ENCODE data around the gene CIROP. TPM values are rescaled to one million over a fixed set of nuclear protein-coding genes. Genes with fewer than 3 reads are reported as not detected.

Gene CIROP
- total and polyA plus RNA-seq, 9 of the 15 experiments (the other 6 are each of a cell fraction or from before 2014, with no cell fraction given), result not detected

DNA sequence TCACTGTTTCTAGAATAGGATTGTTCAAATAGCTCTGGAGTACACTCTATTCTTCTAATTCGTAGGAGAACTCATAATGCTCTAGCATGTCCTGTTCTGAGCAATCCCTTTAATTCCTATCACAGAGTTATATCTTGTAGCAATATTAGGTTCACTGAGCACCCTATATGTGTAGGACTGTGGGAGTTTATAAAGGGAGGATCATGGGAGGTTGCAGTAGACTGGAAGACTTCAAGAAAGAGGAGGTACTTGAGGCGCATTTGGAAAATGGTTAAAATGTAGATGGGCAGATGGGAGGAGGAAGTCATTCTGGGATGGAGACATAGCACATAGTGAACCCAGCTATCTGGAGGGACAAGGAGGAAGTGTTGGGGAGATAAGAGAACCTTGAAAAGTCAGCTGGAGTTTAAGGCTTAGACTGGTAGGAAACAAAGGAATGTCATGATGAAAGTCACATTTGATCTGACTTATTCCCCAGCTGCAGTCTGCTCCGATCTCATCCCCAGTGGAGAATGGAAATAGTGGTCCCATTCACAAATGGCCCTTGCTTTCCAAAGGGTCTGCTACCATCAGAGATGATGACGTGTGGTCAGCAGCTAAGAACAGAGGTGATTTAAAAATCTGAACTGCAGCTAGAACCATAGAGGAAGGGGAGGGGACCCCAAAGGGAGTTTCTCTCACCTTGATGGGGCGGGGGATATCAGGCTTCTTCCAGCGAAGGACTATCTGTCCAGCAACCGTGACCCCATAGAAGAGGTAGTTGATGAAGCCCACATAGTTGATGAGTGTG lies 24.4 kb upstream of the CIROP start:
- 15% methylated on average over 7 of the region's 7 CpGs for WGBS (ENCODE audit: insufficient coverage, low coverage, missing lambda C conversion rate)
- H3K4me2 ChIP-seq (ENCODE audit: insufficient read depth, low read length), result peak overlapping the region; percentile 66
- intact Hi-C loops (cut with micrococcal nuclease) (no loop called here), in situ Hi-C loops (cut with MboI) (no loop called here)
- no TSS peak for BruUV-seq (replicated peaks)
- ATAC-seq, result peak; percentile 64
- no peaks in the 10 kb centered on the region for H4K20me1 ChIP-seq (replicated peaks; ENCODE audit: control insufficient read depth, insufficient read depth, low read length)
- no peak overlapping the region; the same call in 2 of the 3 replicates for H3K27ac ChIP-seq (ENCODE audit: extremely low read depth, low read depth, low read length)
- DNase-seq (ENCODE audit: extremely low read depth in 1 of 4, low spot score in 3 of 4), result peak in 3 of 4 experiments; percentile 36 to 73 (median 61)
- no peaks in the 10 kb centered on the region for H3K79me2 ChIP-seq (ENCODE audit: control insufficient read depth, insufficient read depth, low read length)
- peaks cover 3% of the 10 kb centered on the region; the same call in 1 of the 3 replicates for H3K36me3 ChIP-seq (ENCODE audit: control insufficient read depth, insufficient read depth, low read length)
- no peak overlapping the region for H3K4me3 ChIP-seq
- no peaks in the 10 kb centered on the region for H3K27me3 ChIP-seq (ENCODE audit: control insufficient read depth in 2 of 2, insufficient read depth in 2 of 2, low read length in 2 of 2)
- ChIA-PET CTCF (ENCODE audit: low intra/inter-chr PET ratio) (interaction anchor here (1.5 kb wide), 1 partner anchor 9 kb away, joined by 5 read pairs; no protein-coding TSS in a partner anchor), POLR2A (interaction anchor here (0.6 to 1.5 kb wide), 4 partner anchors 16 to 472 kb away, joined by 3 to 5 read pairs (median 4); no protein-coding TSS in a partner anchor)
- H3K9ac ChIP-seq (ENCODE audit: insufficient read depth in 1 of 2, low read depth in 2 of 2, low read length in 2 of 2), result no peak overlapping the region
- H3K9me1 ChIP-seq (ENCODE audit: control insufficient read depth, insufficient read depth, low read length), result no peaks in the 10 kb centered on the region
- peak; percentile 72 for FAIRE-seq
- peak overlapping the region; percentile 24; the same call in 1 of the 2 replicates for H2AFZ ChIP-seq (ENCODE audit: low read depth, low read length)
- H3K9me3 ChIP-seq (replicated peaks; ENCODE audit: control insufficient read depth, insufficient read depth, low read depth, low read length), result no peaks in the 10 kb centered on the region
- peaks cover 37 to 40% of the 10 kb centered on the region in 2 experiments for H3K4me1 ChIP-seq (replicated peaks in 1 of 2; ENCODE audit: control insufficient read depth in 2 of 2, insufficient read depth in 2 of 2, low read length in 2 of 2)
- TF ChIP-seq ZBTB17 (CRISPR knock-in tag; IDR thresholded peaks at IDR 0.05), result no peak
- no peak for TF ChIP-seq FOXP1 (CRISPR knock-in tag; IDR thresholded peaks at IDR 0.05)
- TF ChIP-seq, protein P1, sequence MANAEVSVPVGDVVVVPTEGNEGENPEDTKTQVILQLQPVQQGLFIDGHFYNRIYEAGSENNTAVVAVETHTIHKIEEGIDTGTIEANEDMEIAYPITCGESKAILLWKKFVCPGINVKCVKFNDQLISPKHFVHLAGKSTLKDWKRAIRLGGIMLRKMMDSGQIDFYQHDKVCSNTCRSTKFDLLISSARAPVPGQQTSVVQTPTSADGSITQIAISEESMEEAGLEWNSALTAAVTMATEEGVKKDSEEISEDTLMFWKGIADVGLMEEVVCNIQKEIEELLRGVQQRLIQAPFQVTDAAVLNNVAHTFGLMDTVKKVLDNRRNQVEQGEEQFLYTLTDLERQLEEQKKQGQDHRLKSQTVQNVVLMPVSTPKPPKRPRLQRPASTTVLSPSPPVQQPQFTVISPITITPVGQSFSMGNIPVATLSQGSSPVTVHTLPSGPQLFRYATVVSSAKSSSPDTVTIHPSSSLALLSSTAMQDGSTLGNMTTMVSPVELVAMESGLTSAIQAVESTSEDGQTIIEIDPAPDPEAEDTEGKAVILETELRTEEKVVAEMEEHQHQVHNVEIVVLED (CRISPR knock-in tag; IDR thresholded peaks at IDR 0.05), result no peak
- TF ChIP-seq, protein P2, sequence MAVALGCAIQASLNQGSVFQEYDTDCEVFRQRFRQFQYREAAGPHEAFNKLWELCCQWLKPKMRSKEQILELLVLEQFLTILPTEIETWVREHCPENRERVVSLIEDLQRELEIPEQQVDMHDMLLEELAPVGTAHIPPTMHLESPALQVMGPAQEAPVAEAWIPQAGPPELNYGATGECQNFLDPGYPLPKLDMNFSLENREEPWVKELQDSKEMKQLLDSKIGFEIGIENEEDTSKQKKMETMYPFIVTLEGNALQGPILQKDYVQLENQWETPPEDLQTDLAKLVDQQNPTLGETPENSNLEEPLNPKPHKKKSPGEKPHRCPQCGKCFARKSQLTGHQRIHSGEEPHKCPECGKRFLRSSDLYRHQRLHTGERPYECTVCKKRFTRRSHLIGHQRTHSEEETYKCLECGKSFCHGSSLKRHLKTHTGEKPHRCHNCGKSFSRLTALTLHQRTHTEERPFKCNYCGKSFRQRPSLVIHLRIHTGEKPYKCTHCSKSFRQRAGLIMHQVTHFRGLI (CRISPR knock-in tag; IDR thresholded peaks at IDR 0.05), result no peak
- TF ChIP-seq TAF15 (IDR thresholded peaks at IDR 0.05; ENCODE audit: low read depth, low read length), result no peak
- TF ChIP-seq ZNF197 (CRISPR knock-in tag; IDR thresholded peaks at IDR 0.05; ENCODE audit: low read depth), result peak; percentile 64; the same call in 1 of the 2 replicates
- TF ChIP-seq, protein P3, sequence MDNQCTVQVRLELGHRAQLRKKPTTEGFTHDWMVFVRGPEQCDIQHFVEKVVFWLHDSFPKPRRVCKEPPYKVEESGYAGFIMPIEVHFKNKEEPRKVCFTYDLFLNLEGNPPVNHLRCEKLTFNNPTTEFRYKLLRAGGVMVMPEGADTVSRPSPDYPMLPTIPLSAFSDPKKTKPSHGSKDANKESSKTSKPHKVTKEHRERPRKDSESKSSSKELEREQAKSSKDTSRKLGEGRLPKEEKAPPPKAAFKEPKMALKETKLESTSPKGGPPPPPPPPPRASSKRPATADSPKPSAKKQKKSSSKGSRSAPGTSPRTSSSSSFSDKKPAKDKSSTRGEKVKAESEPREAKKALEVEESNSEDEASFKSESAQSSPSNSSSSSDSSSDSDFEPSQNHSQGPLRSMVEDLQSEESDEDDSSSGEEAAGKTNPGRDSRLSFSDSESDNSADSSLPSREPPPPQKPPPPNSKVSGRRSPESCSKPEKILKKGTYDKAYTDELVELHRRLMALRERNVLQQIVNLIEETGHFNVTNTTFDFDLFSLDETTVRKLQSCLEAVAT (IDR thresholded peaks at IDR 0.05), result no peak
- no peak for TF ChIP-seq ZKSCAN3 (CRISPR knock-in tag; IDR thresholded peaks at IDR 0.05)
- TF ChIP-seq, protein P4, sequence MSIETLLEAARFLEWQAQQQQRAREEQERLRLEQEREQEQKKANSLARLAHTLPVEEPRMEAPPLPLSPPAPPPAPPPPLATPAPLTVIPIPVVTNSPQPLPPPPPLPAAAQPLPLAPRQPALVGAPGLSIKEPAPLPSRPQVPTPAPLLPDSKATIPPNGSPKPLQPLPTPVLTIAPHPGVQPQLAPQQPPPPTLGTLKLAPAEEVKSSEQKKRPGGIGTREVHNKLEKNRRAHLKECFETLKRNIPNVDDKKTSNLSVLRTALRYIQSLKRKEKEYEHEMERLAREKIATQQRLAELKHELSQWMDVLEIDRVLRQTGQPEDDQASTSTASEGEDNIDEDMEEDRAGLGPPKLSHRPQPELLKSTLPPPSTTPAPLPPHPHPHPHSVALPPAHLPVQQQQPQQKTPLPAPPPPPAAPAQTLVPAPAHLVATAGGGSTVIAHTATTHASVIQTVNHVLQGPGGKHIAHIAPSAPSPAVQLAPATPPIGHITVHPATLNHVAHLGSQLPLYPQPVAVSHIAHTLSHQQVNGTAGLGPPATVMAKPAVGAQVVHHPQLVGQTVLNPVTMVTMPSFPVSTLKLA (conservative IDR thresholded peaks at IDR 0.05), result no peak
- TF ChIP-seq ZNF174 (CRISPR knock-in tag; IDR thresholded peaks at IDR 0.05), result no peak
- no peak for TF ChIP-seq JUNB (CRISPR knock-in tag; conservative IDR thresholded peaks at IDR 0.05)
- peak in 1 of 2 experiments; percentile 56; a peak in 1 of 4 replicates for TF ChIP-seq TBL1XR1 (IDR thresholded peaks at IDR 0.05; ENCODE audit: low read length in 2 of 2)
- TF ChIP-seq HDAC1 (IDR thresholded peaks at IDR 0.05), result peak in 1 of 2 experiments; percentile 53; a peak in 2 of 4 replicates

Data from K562 (cell line).